HG03060 (cell line): ENCODE results near the gene CDK14.

Experiments
- ATAC-seq: cut with Tn5 transposase; IDR thresholded peaks from one replicate; pipeline ENCODE4 v1.9.1; 2021; ENCODE audit warnings: low read depth, moderate number of reproducible peaks; ENCODE audit not compliant: unreplicated experiment

Gene CDK14

DNA sequence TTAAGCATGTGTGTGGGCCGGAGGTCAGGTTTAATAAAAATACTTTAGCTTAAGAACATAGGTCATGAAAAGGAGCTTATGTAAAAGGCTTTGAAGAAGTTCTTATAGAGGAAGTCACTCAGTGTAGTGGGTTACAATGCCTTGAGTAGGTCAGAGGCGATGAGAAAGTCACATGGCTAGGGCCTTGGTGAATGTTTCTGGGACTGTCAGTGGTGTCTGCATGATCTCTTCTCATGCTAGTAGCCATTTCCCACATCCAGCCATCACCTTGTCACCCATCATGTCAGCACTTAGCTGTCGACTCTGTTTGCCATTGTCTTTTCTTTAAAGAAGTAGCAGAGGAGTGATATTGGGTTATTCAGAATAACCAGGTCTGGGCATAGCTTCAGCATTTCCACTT lies 236.6 kb downstream of the CDK14 start:
- no peak for ATAC-seq

DNA sequence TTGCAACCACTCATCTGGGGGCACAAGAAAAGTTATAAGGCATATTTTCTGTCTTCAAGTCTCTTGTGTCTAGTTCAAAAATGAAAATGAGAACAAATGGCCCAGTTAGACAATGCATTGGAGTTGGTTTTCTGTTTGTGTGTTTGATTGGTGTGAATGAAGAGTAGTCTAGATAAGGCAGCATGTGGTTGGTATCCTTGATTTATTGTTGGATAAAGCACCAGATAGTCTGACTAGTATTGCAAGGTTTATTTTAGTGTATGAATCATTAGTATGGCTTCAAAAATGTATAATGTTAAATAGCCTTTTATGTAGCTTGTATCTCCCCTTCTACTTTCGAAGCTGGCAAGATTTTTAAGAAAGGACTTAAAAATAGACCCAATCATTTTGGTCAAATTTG lies 237.3 kb downstream of the CDK14 start:
- no peak for ATAC-seq

DNA sequence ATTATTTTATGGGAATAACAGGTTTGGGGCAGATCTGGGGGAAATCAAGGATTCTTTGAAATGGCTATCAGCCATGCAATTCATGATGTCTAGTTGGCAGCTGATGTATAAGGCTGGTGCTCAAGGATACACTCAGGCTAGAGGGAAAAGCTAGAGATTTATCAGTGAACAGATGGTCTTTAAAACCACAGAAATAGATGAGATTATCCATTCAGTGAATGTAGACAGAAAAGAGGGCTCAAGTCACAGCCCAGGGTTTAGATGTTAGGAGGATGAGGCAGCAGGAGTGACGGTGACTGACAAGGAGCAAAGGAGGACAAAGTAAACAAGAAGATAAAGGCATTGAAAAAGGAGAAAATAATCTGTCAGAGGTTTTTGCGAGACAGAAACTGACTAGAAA lies 238.7 kb downstream of the CDK14 start:
- ATAC-seq = no peak

DNA sequence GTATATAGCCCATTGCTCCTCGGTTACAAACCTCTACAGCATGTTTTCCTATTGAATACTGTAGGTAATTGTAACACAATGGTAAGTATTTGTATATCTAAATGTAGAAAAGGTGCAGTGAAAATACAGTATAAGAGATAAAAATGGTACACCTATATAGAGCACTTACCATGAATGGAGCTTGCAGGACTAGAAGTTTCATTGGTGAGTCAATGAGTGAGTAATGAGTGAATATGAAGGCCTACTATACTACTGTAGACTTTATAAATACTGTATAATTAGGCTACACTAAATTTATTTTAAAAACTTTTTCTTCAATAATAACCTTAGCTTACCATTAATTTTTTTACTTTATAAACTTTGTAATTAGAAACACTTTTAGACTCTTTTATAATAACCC lies 239.7 kb downstream of the CDK14 start:
- no peak for ATAC-seq

DNA sequence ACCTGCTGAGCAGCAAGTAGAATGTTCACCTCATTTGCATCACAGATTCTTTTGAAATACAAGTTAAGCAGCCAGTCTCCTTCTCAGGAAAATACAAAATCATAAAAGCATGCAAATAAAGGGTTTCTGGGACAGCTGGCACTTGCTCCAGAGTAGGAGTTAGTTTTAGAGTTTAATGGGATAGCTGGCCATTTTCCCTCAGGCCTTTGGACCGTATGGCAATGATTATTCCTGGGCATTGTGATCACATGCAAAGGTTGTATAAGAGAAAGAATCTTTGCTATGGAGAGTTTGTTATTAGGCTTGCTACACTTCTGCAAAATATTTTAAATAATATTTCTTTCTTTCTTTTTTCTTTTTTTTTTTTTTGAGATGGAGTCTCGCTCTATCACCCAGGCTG lies 240.8 kb downstream of the CDK14 start:
- ATAC-seq = no peak

DNA sequence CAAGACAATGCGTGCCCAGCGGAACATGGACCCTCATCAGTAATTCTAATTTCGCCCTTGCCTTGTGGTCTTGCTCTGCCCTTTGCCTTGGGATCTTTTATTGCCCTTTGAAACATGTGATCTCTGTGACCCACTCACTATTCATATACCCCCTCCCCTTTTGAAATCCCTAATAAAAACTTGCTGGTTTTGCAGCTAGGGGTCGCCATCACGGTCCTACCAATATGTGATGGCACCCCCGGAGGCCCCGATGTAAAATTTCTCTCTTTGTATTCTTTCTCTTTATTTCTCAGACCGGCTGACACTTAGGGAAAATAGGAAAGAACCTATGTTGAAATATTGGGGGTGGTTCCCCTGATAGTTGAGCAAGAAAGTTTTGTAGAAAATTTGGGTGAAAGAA lies 242.7 kb downstream of the CDK14 start:
- ATAC-seq = no peak

DNA sequence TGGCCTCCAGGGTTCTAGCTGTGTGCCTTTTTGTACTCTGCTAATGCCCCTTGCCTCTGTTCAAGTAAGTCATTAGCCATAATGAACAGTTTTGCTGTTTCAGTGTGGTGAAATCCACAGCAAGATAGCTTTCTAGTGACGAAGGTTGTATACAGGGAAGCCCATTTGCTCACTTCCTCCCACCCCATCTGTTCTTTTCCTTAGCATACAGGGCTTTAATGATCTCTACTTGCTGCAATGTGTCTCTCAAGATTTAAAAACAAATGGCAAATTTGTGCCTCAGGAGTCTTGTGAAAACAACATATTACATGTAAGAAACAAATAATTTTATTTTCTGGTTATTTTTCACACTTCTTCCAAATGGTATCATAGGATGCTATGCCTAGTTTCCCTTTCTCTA lies 243.2 kb downstream of the CDK14 start:
- no peak for ATAC-seq

DNA sequence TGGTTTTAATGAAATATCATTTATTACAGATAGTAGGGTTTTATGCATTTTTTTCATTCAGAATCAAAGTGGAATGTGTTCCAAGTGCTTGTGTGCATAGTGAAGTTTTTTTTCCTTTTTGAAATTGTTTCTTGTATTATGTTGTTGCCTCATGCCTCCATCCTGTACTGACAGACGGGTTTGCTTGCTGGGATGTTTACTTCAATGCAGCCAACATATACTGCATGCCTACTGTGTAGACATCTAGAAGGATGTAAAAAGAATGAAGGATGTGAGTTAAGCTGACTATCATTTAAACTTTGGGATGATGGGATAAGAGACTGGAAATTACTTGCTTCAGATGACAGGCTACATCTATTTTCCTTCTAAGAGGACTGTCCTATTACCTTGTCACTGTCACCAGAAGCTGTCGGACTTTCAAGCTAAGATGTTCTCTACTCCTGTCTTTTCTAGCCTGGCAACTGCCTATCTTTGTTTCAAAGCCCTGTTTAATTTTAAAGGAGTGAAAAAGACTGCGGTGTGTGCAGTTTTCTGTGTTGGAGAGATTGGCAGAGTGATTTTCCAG lies 243.7 kb downstream of the CDK14 start:
- ATAC-seq = no peak

DNA sequence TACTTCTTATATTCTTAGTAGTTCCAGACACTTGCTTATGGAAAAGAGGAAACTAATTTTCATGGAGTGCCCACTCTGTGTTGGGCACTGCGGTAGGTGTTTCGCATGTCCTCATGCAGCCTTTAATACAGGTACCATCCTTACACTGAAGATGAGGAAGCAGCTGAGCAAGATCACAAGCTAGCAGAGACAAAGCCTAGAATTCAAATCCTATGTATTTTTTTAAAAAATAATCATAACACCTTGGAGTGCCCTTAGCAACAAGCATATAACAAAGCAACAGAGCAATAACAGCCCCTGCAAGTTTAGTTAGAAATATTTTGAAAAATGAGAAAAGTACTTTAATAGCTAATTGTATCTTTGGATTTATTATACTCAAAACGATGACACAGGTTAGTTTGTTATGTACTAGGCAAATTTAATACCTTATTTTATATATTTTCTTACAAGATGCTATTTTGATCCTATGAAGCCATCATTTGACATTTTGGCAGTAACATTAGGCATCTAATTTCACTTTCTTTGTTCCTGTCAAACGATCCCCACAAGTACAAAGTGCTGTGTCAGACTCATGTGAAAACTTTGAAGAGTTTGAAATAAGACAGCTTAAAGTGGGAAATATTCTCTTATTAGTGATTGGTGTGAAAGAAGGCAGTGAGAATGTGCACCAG lies 245.8 kb downstream of the CDK14 start:
- ATAC-seq = no peak

DNA sequence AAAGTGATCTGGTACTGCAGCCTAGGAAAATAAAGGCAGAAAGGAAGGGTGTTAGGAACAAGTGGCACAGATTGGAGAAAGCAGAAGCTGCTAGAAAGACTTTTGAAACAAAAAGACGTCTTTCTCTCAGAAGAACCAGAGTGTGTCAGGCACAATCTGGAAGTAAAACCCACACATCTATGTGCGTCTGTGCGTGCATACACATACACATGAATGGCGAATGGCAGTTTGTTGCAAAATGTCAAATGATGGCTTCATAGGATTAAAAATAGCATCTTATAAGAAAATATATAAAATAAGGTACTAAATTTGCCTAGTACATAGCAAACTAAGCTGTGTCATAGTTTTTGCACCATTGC lies 246.3 kb downstream of the CDK14 start:
- ATAC-seq = no peak

DNA sequence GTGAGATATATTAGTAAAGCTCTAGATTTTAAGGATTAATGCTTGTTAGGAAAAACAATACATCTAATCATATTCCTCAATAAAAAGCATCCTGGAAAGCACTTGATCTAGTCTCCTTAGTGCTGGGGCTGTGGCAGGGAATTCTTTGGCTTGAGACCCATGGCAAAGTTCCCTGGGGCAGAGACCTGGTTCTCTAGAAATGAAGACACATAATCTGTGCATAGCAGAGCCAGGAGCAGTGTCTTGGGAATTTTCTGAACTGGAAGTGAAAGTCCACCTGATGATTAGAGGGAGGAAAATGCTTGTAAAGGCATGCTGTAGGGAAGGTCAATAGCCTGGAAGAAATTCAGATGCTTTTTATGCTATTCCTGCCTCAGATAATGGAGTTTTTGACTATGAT lies 247.4 kb downstream of the CDK14 start:
- ATAC-seq = no peak

DNA sequence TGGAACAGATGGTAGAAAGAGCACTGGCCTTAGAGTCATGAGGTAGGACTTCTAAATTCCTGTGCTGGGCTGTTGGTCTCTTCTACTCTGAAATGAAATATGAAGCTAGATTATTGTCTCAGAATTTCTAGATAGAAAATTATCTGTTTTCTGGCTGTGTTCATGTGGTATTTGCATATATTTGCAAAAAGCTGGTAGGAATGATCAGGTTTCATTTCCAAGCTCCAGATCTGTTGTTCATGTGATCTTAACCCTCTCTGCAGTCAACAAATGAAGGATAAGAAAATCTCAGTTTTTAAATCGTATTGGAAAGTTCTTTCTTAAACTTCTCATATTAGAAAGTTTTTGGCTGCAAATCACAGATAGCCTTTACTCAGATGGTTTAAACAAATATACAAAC lies 248.3 kb downstream of the CDK14 start:
- no peak for ATAC-seq

DNA sequence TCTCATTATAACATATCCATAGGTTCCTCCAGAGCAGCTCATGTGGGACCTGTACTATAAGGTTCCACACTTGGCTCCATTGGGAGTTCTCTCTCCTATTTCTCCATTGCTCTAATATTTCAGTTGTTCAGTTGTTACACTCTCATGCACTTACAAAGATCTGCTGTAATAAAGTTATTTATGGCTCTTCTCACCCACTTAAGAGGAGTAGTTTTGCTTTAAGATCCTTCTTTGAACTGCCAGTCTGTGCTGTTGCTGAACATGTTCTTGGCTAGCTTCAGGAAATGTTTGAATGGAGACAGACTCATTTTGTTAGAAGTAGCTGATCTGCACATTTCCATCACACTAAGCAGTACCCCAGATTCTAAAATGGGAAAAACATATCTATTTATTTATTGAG lies 250.1 kb downstream of the CDK14 start:
- no peak for ATAC-seq

DNA sequence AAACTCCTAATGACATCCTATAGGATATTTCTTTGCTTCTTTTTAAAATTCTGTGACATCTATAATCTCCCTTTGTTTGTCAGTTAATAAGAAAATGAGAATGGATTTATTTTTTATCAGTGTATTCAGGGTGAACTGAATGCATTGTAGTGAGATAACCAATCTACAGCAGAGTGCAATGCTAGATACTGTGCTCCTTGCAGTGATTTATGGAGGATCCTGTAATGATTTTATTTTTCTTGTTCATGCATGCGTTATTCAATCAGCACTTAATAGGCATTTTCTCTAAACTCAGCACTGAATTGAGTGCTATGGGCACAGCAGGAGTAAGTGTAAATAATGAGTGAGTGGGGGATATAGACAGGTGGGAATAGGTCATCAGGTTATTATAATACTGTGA lies 253.9 kb downstream of the CDK14 start:
- ATAC-seq = no peak

DNA sequence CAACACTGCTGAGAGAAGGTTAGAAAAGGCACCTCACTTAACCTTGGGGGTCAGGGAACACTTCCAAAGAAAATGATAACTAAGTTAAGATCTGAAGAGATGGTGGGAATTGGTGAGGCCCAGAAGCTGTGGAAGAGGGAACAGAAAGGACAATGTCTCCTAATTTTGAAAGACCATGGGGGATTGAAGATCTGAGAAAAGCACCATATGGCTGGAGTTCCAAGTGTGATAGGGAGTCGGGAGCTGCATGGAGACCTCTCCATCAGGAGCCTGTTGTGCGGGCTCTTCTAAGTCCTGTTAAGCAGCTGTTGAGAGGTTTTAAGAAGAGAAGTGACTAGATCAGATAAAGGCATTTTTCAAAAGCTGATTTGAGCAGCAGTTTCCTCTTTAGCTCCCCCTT lies 254.3 kb downstream of the CDK14 start:
- ATAC-seq = no peak

DNA sequence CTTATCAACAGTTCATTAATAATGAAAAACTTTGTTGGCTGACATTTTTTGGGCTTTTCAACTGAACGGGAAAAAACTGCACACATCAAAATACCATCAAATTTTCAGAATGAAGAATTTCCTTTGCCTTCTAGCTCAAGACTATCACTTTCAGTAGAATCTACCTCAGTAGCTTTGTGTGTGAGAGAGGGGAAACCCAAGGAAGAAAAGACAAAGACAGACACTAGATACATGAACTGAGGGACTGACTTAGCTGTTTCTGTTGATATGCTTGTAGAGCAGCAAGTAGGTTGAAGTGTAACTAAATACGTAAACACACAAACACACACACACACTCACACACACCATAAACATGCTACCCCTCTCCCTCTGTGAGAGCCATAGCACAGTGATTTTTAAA lies 257.1 kb downstream of the CDK14 start:
- no peak for ATAC-seq

DNA sequence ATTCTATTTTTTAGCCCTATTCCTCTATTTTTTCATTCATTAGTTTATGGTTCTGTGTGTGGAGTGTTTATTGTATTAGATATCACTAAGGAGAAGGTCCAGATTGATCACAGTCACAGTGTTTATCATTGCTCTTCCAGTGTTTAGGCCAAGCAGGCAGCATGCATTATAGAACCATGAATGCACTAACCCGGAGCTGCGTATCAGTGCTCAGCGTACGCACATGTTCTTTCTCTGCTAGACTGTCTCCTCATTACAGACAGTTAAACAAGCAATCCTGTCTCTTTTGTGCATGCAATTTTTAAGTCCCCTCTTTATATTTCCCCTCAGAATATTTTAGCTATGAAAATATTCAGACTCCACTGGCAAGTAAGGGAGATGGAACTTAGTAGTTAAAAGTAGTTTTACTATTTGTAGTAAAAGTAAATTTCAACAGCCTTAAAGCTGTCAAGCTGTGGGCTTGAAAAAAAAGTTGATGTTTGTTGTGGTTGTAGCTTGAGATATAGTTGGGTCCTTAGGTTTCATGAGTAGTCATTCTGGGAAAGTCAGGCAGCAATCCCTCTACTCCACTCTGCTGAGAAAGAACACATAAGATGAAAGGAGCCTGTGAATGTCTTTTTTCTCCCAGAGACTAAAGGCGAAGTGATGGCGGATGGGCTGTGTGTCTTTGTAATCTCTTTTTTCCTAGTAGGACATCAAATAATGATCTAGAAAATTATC lies 260.4 kb downstream of the CDK14 start:
- ATAC-seq = peak; percentile 51

DNA sequence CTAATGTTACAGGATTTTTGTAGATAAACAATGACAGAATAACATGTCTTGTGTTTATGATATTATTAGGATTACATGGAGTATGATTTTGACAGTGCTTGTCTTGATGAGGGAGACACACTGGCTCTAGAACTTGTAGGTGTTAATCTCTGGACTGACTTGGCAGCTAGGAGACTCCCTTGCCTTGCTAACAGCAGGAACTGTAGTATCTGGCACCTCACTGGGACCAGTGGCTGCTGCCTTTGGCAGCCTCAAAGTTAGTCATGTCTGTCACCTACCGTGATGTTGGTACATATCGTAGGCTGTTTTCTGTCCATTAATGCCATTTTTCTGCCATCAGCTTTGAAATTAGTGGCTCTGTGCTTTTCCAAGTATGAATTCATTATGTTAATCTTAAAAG lies 261.5 kb downstream of the CDK14 start:
- no peak for ATAC-seq

DNA sequence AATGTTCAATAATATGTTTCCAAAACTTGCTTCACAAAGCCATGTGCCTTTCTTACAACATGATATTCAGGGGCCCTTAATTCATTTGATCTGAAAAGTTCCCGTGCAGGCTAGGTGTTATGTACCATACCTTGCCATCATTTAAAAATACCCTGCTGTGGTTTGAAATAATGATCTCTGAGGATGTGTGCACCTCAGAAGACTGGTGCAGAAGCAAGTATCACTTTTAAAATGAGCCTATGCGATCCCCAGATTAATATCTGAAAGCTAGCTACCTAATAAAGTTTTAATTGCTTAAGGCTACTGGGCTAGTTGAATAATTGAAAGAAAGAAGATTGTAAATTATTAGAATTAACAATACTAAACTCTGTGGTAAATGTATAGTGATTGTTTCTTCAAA lies 262.4 kb downstream of the CDK14 start:
- no peak for ATAC-seq

DNA sequence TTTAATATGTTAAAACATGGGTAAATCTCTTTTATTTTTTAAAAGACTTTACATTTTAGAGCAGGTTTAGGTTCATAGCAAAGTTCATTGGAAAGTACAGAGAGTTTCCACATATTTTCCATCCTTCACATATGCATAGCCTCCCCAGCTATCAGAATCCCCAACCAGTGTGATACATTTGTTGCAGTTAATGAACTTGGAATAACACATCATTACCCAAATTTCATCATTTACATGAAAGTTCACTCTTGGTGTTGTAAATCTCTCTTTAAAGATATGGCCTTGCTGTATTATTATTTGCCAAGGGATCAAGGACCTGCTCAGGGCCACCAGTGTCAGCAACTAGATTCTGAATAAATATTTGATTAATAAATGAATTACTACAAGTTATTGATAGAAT lies 263.4 kb downstream of the CDK14 start:
- no peak for ATAC-seq

DNA sequence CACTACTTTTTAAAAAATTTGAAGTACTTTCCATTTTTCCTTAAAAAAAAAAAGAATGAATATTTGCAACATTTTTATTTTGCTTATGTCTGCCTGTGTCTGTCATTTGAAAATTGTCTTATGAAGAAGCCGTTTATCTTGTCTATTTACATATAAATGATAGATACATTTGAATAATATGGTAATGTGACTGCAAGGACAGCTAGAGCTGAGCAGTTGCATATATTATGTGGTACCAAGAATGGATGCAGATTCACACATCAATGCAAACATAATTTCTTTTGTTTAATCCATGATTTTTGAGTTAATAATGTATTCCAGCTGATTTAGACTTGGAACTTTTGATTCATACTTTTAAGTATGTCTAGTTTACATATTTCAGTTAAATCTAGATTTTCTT lies 268.0 kb downstream of the CDK14 start:
- no peak for ATAC-seq

DNA sequence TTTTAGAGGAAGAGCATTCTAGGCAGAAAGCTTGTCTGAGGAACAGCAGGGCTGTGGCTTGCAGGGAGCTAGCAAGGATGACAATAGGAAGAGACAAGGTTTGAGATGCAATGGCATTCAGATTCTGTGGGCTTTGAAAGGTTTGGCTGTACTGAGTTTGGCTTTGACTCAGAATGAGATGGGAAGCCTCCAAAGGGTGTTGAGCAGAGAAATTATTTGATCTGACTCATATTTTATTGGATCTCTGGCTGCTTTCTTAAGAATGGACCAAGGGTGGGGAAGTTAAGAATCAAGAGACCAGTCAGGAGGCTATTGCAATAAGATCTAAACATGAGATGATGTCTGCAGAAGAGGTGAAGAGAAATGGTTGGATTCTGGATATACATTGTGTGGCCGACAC lies 273.2 kb downstream of the CDK14 start:
- ATAC-seq = no peak
